Measurements from ENCODE around the gene TP73. TPM values are rescaled to one million over a fixed set of nuclear protein-coding genes. Genes with fewer than 3 reads are reported as not detected.

TP73 gene
- total RNA-seq, 1 experiment from 2014 or later: 2.6 TPM

GRCh38 chr1:3768811-3769390 lies 116.6 kb downstream of the TP73 start:
- intact Hi-C loops (cut with micrococcal nuclease): no loop called here
- Histone ChIP-seq H3K9ac (ENCODE audit: low read length) (no peak overlapping the region), H3K36me3 (ENCODE audit: low read depth, low read length) (no peaks in the 10 kb centered on the region), H3K27ac (ENCODE audit: low read length) (no peak overlapping the region), H3K4me3 (ENCODE audit: low read length) (no peak overlapping the region), H3K4me1 (ENCODE audit: insufficient read depth, low read length) (peaks cover 13% of the 10 kb centered on the region; the same call in 1 of the 2 replicates), H3F3A (ENCODE audit: low read length, unreplicated experiment) (no peaks in the 10 kb centered on the region), H3K9me3 (ENCODE audit: low read length) (no peaks in the 10 kb centered on the region), H3K4me2 (ENCODE audit: low read length) (no peak overlapping the region), H4K20me1 (ENCODE audit: low read length) (no peaks in the 10 kb centered on the region), H3K27me3 (ENCODE audit: low read length) (peaks cover 32% of the 10 kb centered on the region), H3K9me2 (replicated peaks; ENCODE audit: low read length) (no peaks in the 10 kb centered on the region), H3K79me2 (ENCODE audit: low read length) (no peaks in the 10 kb centered on the region), H2AFZ (ENCODE audit: low read length) (no peak overlapping the region)
- ATAC-seq (no peak), DNase-seq (no peak)
- CTCF ChIA-PET: no interaction called here
- POLR2A ChIA-PET (ENCODE audit: unreplicated experiment): no interaction called here
- TF ChIP-seq EZH2 (IDR thresholded peaks at IDR 0.05; ENCODE audit: low read length, unreplicated experiment): no peak
- TF ChIP-seq EZH2phosphoT487 (IDR thresholded peaks at IDR 0.05; ENCODE audit: borderline replicate concordance, low read length): no peak
- TF ChIP-seq CTCF (conservative IDR thresholded peaks at IDR 0.05; ENCODE audit: low read depth, low read length): no peak
- no TSS peak for BruUV-seq (replicated peaks)

- Histone ChIP-seq H3K4me2 (ENCODE audit: low read length) (no peak overlapping the region), H3K9me3 (ENCODE audit: low read length) (no peaks in the 10 kb centered on the region), H3K79me2 (ENCODE audit: low read length) (no peaks in the 10 kb centered on the region), H3K9ac (ENCODE audit: low read length) (no peak overlapping the region), H2AFZ (ENCODE audit: low read length) (no peak overlapping the region), H4K20me1 (ENCODE audit: low read length) (no peaks in the 10 kb centered on the region), H3K27me3 (ENCODE audit: low read length) (peaks cover 20% of the 10 kb centered on the region), H3F3A (ENCODE audit: low read length, unreplicated experiment) (no peaks in the 10 kb centered on the region), H3K4me3 (ENCODE audit: low read length) (no peak overlapping the region), H3K4me1 (ENCODE audit: insufficient read depth, low read length) (peaks cover 13% of the 10 kb centered on the region; the same call in 1 of the 2 replicates), H3K9me2 (replicated peaks; ENCODE audit: low read length) (no peaks in the 10 kb centered on the region), H3K36me3 (ENCODE audit: low read depth, low read length) (no peaks in the 10 kb centered on the region), H3K27ac (ENCODE audit: low read length) (no peak overlapping the region)
- DNase-seq: no peak
- BruUV-seq (replicated peaks): no TSS peak
- intact Hi-C loops (cut with micrococcal nuclease): no loop called here
- TF ChIP-seq EZH2phosphoT487 (IDR thresholded peaks at IDR 0.05; ENCODE audit: borderline replicate concordance, low read length) (no peak), CTCF (conservative IDR thresholded peaks at IDR 0.05; ENCODE audit: low read depth, low read length) (no peak), EZH2 (IDR thresholded peaks at IDR 0.05; ENCODE audit: low read length, unreplicated experiment) (no peak)
- ATAC-seq: no peak
- ChIA-PET CTCF (no interaction called here), POLR2A (ENCODE audit: unreplicated experiment) (no interaction called here)
These were observed 117.9 kb downstream of the TP73 start for GRCh38 chr1:3770047-3770765.

All from PC-3 (cell line).